Measurements from ENCODE around the gene ERBB2. TPM values are rescaled to one million over a fixed set of nuclear protein-coding genes. Genes with fewer than 3 reads are reported as not detected.

ERBB2 gene
- total and polyA plus RNA-seq, 9 of the 15 experiments (the other 6 are each of a cell fraction or from before 2014, with no cell fraction given), result 0.74 to 5.6 (median 3.3) TPM

DNA sequence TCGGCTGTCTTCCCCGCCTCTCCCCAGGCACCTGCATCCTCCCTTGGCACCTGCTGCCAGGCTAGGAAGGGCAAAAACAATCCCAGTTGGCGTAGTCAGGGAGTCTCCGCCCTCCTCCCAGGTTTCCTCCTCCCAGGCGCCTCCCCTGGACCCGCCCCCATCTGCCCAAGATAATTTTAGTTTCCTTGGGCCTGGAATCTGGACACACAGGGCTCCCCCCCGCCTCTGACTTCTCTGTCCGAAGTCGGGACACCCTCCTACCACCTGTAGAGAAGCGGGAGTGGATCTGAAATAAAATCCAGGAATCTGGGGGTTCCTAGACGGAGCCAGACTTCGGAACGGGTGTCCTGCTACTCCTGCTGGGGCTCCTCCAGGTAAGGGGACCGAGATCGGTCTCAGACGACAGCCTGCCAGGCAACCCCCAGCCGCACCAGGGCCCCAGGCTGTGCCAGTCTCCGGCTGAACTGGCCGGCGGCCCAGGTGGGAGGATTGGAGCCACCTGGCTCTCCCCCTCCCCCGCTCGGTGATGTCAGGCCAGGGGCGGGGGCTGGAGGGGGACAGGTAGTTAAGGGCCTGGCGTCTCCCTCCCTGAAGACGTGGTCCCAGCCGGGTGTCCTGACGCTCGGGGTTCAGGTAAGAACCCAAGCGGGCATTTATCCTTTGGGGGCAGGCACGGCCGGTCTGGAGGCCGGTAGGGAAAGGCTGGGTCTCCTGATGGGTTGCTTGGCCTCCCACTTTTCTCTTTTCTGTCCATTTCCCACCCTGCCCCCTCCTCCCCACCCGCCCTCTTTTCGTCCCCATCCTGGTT is 38.1 kb downstream of the ERBB2 start, which contains the start of gene GRB7:
Gene GRB7, plus strand, starts transcription at position 179 of the 808 bp plus-strand sequence. CDS start 4,364 bp downstream, outside the sequence.
- Histone ChIP-seq H3K4me2 (ENCODE audit: insufficient read depth, low read length) (peak within 1 kb of the TSS; percentile 69), H3K9me3 (replicated peaks; ENCODE audit: control insufficient read depth, insufficient read depth, low read depth, low read length) (no peaks in the 10 kb centered on the region), H4K20me1 (replicated peaks; ENCODE audit: control insufficient read depth, insufficient read depth, low read length) (no peaks in the 10 kb centered on the region), H3K9me1 (ENCODE audit: control insufficient read depth, insufficient read depth, low read length) (no peaks in the 10 kb centered on the region), H3K27me3 (ENCODE audit: control insufficient read depth in 2 of 2, insufficient read depth in 2 of 2, low read length in 2 of 2) (no peaks in the 10 kb centered on the region), H3K79me2 (ENCODE audit: control insufficient read depth, insufficient read depth, low read length) (no peaks in the 10 kb centered on the region), H3K9ac (ENCODE audit: insufficient read depth in 1 of 2, low read depth in 2 of 2, low read length in 2 of 2) (peak within 1 kb of the TSS; percentile 35 to 80; a peak in 3 of 4 replicates), H3K4me1 (replicated peaks in 1 of 2; ENCODE audit: control insufficient read depth in 2 of 2, insufficient read depth in 2 of 2, low read length in 2 of 2) (peaks cover 20 to 47% of the 10 kb centered on the region in 2 experiments), H2AFZ (ENCODE audit: low read depth, low read length) (peak within 1 kb of the TSS; percentile 74), H3K36me3 (ENCODE audit: control insufficient read depth, insufficient read depth, low read length) (no peaks in the 10 kb centered on the region), H3K27ac (ENCODE audit: extremely low read depth, low read depth, low read length) (no peak within 1 kb of the TSS), H3K4me3 (peak within 1 kb of the TSS; percentile 44)
- no TSS peak for BruUV-seq (replicated peaks)
- CTCF ChIA-PET (ENCODE audit: low intra/inter-chr PET ratio), result no interaction called here
- FAIRE-seq (peak; percentile 49), DNase-seq (ENCODE audit: extremely low read depth in 1 of 4, low spot score in 3 of 4) (peak; percentile 42 to 74 (median 66)), ATAC-seq (peak; percentile 77)
- in situ Hi-C loops (cut with MboI) (no loop called here), intact Hi-C loops (cut with micrococcal nuclease) (no loop called here)
- WGBS (ENCODE audit: insufficient coverage, low coverage, missing lambda C conversion rate), result 15% methylated on average over 15 of the region's 34 CpGs
- POLR2A ChIA-PET, result no interaction called here
- no peak for TF ChIP-seq TGIF2 (CRISPR knock-in tag; IDR thresholded peaks at IDR 0.05)
- TF ChIP-seq HNRNPL (IDR thresholded peaks at IDR 0.05; ENCODE audit: low read depth, low read length), result no peak
- TF ChIP-seq CTBP1 (IDR thresholded peaks at IDR 0.05; ENCODE audit: borderline replicate concordance), result 0 out of 2 replicates have a peak, but pooled peaks have one; percentile 34
- 0 out of 2 replicates have a peak, but pooled peaks have one; percentile 16 for TF ChIP-seq DPF2 (IDR thresholded peaks at IDR 0.05)
- TF ChIP-seq ATF3 (IDR thresholded peaks at IDR 0.05), result peak; percentile 62
- no peak for TF ChIP-seq ATF3 (CRISPR knock-in tag; conservative IDR thresholded peaks at IDR 0.05)
- TF ChIP-seq MCM7 (IDR thresholded peaks at IDR 0.05), result no peak
- TF ChIP-seq ATF7 (IDR thresholded peaks at IDR 0.05), result peak; percentile 42; the same call in 1 of the 2 replicates
- TF ChIP-seq ZNF445 (CRISPR knock-in tag; IDR thresholded peaks at IDR 0.05; ENCODE audit: low read depth), result no peak
- TF ChIP-seq, protein P1, sequence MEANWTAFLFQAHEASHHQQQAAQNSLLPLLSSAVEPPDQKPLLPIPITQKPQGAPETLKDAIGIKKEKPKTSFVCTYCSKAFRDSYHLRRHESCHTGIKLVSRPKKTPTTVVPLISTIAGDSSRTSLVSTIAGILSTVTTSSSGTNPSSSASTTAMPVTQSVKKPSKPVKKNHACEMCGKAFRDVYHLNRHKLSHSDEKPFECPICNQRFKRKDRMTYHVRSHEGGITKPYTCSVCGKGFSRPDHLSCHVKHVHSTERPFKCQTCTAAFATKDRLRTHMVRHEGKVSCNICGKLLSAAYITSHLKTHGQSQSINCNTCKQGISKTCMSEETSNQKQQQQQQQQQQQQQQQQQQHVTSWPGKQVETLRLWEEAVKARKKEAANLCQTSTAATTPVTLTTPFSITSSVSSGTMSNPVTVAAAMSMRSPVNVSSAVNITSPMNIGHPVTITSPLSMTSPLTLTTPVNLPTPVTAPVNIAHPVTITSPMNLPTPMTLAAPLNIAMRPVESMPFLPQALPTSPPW (CRISPR knock-in tag; IDR thresholded peaks at IDR 0.05), result peak; percentile 55; the same call in 1 of the 2 replicates
- TF ChIP-seq ZBTB7A (IDR thresholded peaks at IDR 0.05; ENCODE audit: borderline replicate concordance, control insufficient read depth, low read depth, low read length), result peak; percentile 3; the same call in 1 of the 2 replicates
- peak; percentile 28; the same call in 1 of the 2 replicates for TF ChIP-seq KAT7 (CRISPR knock-in tag; IDR thresholded peaks at IDR 0.05; ENCODE audit: borderline replicate concordance)
- TF ChIP-seq TFAP4 (CRISPR knock-in tag; IDR thresholded peaks at IDR 0.05; ENCODE audit: borderline replicate concordance), result peak; percentile 25; the same call in 1 of the 2 replicates
- TF ChIP-seq TAL1 (IDR thresholded peaks at IDR 0.05), result no peak
- TF ChIP-seq HOXB6 (CRISPR knock-in tag; IDR thresholded peaks at IDR 0.05; ENCODE audit: borderline replicate concordance), result no peak
- TF ChIP-seq ZFP36 (IDR thresholded peaks at IDR 0.05; ENCODE audit: low read depth, low read length, partially characterized antibody), result no peak
- TF ChIP-seq JUND (IDR thresholded peaks at IDR 0.05; ENCODE audit: borderline replicate concordance, low read depth, low read length), result 0 out of 2 replicates have a peak, but pooled peaks have one; percentile 21
- no peak for TF ChIP-seq JUND (tag; IDR thresholded peaks at IDR 0.05; ENCODE audit: borderline replicate concordance, low read depth, low read length)
- peak; percentile 66 for TF ChIP-seq ZEB2 (IDR thresholded peaks at IDR 0.05)
- peak; percentile 26; the same call in 1 of the 2 replicates for TF ChIP-seq RBFOX2 (IDR thresholded peaks at IDR 0.05; ENCODE audit: low read depth, low read length)
